GM12864 (cell line): ENCODE data around the gene PIGN.
A peak's percentile ranks its signal among the peaks of the same experiment; 100 is the strongest.

Experiments used
- DNase-seq: peaks from one replicate; pipeline ENCODE4 v3.0.0-alpha.2; 2011; ENCODE audit warnings: low read depth
- H3K4me3 ChIP-seq: 2 replicates; pipeline ENCODE4 v1.5.1; 2011; ENCODE audit warnings: mild to moderate bottlenecking, low read depth, low read length, control low read depth
- CTCF ChIP-seq: IDR thresholded peaks from 2 replicates; pipeline ENCODE4 v1.5.1; 2011; ENCODE audit warnings: low read depth, mild to moderate bottlenecking, moderate library complexity, low read length, control low read depth, inconsistent platforms; ENCODE audit errors: missing control alignments

Gene PIGN

GRCh38 chr18:62198259-62198658 lies 11.4 kb upstream of the PIGN start:
- no peak for TF ChIP-seq CTCF
- H3K4me3 ChIP-seq: no peak overlapping the region
- DNase-seq: no peak

GRCh38 chr18:62196980-62197379 lies 10.1 kb upstream of the PIGN start:
- H3K4me3 ChIP-seq: no peak overlapping the region
- no peak for TF ChIP-seq CTCF
- DNase-seq: no peak

DNA sequence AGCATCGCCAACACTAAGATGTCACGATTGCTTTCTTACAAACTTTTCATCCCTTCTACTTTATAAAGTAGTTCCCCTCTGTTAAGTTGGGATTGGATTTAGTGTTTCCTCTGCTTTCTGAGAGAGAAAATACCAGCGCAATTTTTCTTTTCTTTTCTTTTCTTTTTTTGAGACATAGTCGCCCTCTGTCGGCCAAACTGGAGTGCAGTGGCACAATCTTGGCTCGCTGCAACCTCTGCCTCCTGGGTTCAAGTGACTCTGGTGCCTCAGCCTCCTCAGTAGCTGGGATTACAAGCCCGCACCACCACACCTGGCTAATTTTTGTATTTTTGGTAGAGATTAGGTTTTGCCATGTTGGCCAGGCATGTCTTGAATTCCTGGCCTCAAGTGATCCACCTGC lies 9.2 kb upstream of the PIGN start:
- H3K4me3 ChIP-seq: no peak overlapping the region
- TF ChIP-seq CTCF: no peak
- DNase-seq: no peak

DNA sequence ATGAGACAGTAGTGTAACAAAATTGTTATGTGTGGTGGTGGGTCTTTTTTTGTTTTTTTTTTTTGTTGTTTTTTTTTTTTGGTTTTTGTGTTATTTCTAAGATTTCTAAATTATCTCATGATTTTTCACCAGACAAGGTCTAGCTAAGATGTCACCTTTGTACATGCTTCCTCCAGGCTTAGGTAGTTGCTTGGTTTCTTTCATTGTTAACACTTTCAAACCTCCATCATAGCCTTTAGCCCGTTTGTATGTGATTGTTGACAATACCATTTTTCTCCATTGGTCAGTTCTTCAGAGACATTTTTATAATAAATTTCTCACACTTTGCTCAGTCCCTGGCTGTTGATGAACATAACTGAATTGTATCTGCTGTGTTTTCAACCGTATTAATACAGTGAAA lies 2.4 kb upstream of the PIGN start:
- H3K4me3 ChIP-seq: peak overlapping the region; percentile 80; the same call in 1 of the 2 replicates
- no peak for DNase-seq
- no peak for TF ChIP-seq CTCF

- peak overlapping the region; percentile 80 for H3K4me3 ChIP-seq
- DNase-seq: no peak
- TF ChIP-seq CTCF: peak; percentile 15
Observed at GRCh38 chr18:62187543-62188510, 971 bp upstream of the PIGN start.

- peak overlapping the region; percentile 80 for H3K4me3 ChIP-seq
Observed at GRCh38 chr18:62186499-62186773, 420 bp downstream of the PIGN start.

More at GRCh38 chr18:62186499-62186773, 420 bp downstream of the PIGN start:
- no peak for DNase-seq
- TF ChIP-seq CTCF: no peak
